HFFc6 (cell line): ENCODE data around the gene VRK1. TPM values are rescaled to one million over a fixed set of nuclear protein-coding genes. Genes with fewer than 3 reads are reported as not detected.
A peak's percentile ranks its signal among the peaks of the same experiment; 100 is the strongest.

Experiments used
- DNase-seq: peaks from one replicate; pipeline ENCODE4 v3.0.0-alpha.2; 2018
- H3K27ac Mint-ChIP-seq: 2 replicates; pipeline ENCODE4 v1.8.0; 2020; ENCODE audit warnings: mild to moderate bottlenecking, mixed read lengths
- H3K27me3 Mint-ChIP-seq: 2 replicates; pipeline ENCODE4 v1.8.0; 2021; ENCODE audit warnings: mild to moderate bottlenecking, moderate library complexity, mixed read lengths; ENCODE audit not compliant: insufficient read depth
- H3K36me3 Mint-ChIP-seq: 2 replicates; pipeline ENCODE4 v1.8.0; 2021; ENCODE audit warnings: low read depth, mixed read lengths
- H3K4me1 Mint-ChIP-seq: 2 replicates; pipeline ENCODE4 v1.8.0; 2020; ENCODE audit warnings: low read depth, mixed read lengths
- H3K4me3 Mint-ChIP-seq: 2 replicates; pipeline ENCODE4 v1.8.0; 2020; ENCODE audit warnings: mild to moderate bottlenecking, moderate library complexity, mixed read lengths
- H3K9me3 Mint-ChIP-seq: 2 replicates; pipeline ENCODE4 v1.8.0; 2020; ENCODE audit warnings: mild to moderate bottlenecking, mixed read lengths
- total RNA-seq, 6 experiments: library from RNA; stranded (reverse); fragmentation: NEBNext Ultra II Directional; extraction: Animal tissue kit (Norgen Biotek cat#: 25700); gene quantifications; 2 replicates in 1 of 6; 3 replicates in 5 of 6; pipeline ENCODE4 v1.2.3, GENCODE V29; 2021
- TF ChIP-seq, protein P1 (sequence below): fragments of 200-600 bp; sonication (generic); IDR thresholded peaks from 2 replicates; pipeline ENCODE4 v1.5.0; 2021; ENCODE audit warnings: antibody characterized with exemption, mild to moderate bottlenecking

The VRK1 gene
- total RNA-seq, 6 experiments from 2014 or later = 10.1 to 19.1 (median 17.5) TPM

- peak; percentile 3 for DNase-seq
- Mint-ChIP-seq H3K27ac (no peak overlapping the region), H3K36me3 (peaks cover 33% of the 10 kb centered on the region), H3K27me3 (no peaks in the 10 kb centered on the region), H3K4me1 (peaks cover 36% of the 10 kb centered on the region), H3K9me3 (peaks cover 17% of the 10 kb centered on the region), H3K4me3 (no peak overlapping the region)
- TF ChIP-seq, protein P1, sequence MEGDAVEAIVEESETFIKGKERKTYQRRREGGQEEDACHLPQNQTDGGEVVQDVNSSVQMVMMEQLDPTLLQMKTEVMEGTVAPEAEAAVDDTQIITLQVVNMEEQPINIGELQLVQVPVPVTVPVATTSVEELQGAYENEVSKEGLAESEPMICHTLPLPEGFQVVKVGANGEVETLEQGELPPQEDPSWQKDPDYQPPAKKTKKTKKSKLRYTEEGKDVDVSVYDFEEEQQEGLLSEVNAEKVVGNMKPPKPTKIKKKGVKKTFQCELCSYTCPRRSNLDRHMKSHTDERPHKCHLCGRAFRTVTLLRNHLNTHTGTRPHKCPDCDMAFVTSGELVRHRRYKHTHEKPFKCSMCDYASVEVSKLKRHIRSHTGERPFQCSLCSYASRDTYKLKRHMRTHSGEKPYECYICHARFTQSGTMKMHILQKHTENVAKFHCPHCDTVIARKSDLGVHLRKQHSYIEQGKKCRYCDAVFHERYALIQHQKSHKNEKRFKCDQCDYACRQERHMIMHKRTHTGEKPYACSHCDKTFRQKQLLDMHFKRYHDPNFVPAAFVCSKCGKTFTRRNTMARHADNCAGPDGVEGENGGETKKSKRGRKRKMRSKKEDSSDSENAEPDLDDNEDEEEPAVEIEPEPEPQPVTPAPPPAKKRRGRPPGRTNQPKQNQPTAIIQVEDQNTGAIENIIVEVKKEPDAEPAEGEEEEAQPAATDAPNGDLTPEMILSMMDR = no peak
Measured at GRCh38 chr14:96832351-96832750, 35.2 kb downstream of the VRK1 start.

DNA sequence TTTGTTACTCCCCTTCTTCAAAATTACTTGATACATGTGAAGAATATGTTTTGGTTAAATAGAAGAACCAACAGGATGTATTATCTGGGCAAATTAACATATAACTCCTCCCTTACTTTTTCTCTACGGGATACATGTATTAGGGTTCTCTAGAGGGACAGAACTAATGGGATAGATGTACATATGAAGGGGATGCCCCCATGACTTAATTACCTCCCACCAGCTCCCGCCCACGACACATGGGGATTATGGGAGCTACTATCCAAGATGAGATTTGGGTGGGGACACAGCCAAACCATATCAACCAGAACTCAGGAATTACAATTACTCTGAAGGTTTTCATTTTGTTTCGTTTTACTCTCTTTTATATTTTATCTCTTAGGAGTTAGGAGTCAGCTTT lies 41.3 kb downstream of the VRK1 start:
- no peaks in the 10 kb centered on the region for H3K9me3 Mint-ChIP-seq
- peaks cover 10% of the 10 kb centered on the region; the same call in 1 of the 2 replicates for H3K4me1 Mint-ChIP-seq
- peaks cover 22% of the 10 kb centered on the region; the same call in 1 of the 2 replicates for H3K36me3 Mint-ChIP-seq
- H3K4me3 Mint-ChIP-seq = no peak overlapping the region
- H3K27ac Mint-ChIP-seq = no peak overlapping the region
- TF ChIP-seq, protein P1 = no peak
- no peak for DNase-seq
- H3K27me3 Mint-ChIP-seq = no peaks in the 10 kb centered on the region

GRCh38 chr14:96839251-96839650 lies 42.1 kb downstream of the VRK1 start:
- DNase-seq = no peak
- TF ChIP-seq, protein P1 = no peak
- H3K4me1 Mint-ChIP-seq = peaks cover 10% of the 10 kb centered on the region; the same call in 1 of the 2 replicates
- H3K36me3 Mint-ChIP-seq = peaks cover 22% of the 10 kb centered on the region; the same call in 1 of the 2 replicates
- no peaks in the 10 kb centered on the region for H3K9me3 Mint-ChIP-seq
- no peaks in the 10 kb centered on the region for H3K27me3 Mint-ChIP-seq
- no peak overlapping the region for H3K27ac Mint-ChIP-seq
- no peak overlapping the region for H3K4me3 Mint-ChIP-seq

DNA sequence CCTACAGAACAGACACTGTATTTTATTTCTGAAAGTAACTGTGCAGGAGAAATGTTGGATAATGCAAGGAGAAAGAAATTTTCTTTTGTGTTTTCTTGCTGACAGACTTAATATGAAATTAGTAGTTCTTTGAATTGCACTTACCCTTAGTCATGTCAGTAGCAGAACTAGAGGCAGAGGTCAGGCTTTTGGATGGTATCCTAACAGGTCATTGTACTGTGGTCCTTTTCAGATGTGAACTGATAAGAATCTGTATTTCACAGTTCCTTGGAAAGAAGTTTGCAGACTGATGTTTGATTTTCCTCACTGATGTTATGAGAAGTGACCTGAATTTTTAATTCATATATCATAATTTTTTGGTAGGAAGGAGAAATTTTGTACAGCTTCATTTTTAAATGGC lies 46.0 kb downstream of the VRK1 start:
- TF ChIP-seq, protein P1 = no peak
- Mint-ChIP-seq H3K4me3 (no peak overlapping the region), H3K27ac (no peak overlapping the region), H3K27me3 (no peaks in the 10 kb centered on the region), H3K36me3 (peaks cover 22% of the 10 kb centered on the region; the same call in 1 of the 2 replicates), H3K9me3 (no peaks in the 10 kb centered on the region), H3K4me1 (peaks cover 6% of the 10 kb centered on the region; the same call in 1 of the 2 replicates)
- no peak for DNase-seq

- H3K9me3 Mint-ChIP-seq = no peaks in the 10 kb centered on the region
- peaks cover 11% of the 10 kb centered on the region; the same call in 1 of the 2 replicates for H3K36me3 Mint-ChIP-seq
- DNase-seq = no peak
- H3K27ac Mint-ChIP-seq = no peak overlapping the region
- H3K27me3 Mint-ChIP-seq = no peaks in the 10 kb centered on the region
- TF ChIP-seq, protein P1 = no peak
- peaks cover 6% of the 10 kb centered on the region; the same call in 1 of the 2 replicates for H3K4me1 Mint-ChIP-seq
- no peak overlapping the region for H3K4me3 Mint-ChIP-seq
Measured at GRCh38 chr14:96844857-96845570, 47.8 kb downstream of the VRK1 start.
